ENCODE measurements around the gene PAX4. TPM values are rescaled to one million over a fixed set of nuclear protein-coding genes. Genes with fewer than 3 reads are reported as not detected.
A peak's percentile ranks its signal among the peaks of the same experiment; 100 is the strongest.

The PAX4 gene
- total RNA-seq, 1 experiment from 2014 or later: not detected

DNA sequence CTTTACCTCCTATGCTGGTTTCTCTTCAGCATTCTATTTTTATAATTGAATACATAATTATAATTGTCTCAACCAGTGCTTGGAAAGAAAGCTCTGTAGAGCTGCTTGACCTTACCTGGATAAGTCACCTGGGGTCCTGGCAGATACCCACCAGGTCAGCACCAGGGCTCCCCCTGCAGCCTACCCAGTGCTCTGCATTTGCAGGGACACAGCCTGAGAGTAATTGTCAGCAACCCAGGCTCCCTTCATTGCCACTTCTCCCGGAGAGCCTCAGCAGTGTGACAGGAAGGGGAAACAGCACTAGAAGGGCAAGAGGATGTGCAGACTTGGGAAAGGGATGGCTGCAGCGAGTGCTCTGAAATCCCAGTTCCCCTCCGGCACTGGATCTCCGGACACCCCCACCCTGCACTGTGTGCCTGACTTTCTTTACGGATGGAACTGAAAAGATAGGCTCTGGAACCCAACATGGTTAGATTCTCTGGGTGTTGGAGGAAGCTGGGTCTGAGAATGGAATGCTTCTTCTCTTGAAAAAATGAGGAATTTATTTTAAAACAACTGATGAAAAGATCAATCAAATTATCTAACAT is 11.4 kb upstream of the PAX4 start:
- DNase-seq (ENCODE audit: low read depth): peak; percentile 29

DNA sequence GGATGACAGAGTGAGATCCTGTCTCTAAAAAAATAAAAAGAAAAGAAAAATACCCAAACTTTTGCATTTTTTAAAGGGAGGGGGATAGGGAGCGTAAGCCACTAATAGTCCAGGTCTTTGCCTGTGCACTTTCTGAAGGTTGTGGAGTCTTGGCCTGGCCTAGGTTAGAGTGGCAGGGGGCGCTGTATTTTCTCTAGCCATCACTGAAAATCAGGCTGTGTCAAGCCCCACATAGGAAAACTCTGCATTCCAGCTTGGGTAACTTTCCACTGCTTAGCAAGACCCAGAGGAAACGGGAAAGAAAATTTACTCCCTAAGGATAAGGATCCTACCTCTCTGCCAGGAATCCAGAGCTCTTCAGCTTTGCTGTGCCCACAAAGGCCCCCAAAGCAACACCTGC is 10.5 kb upstream of the PAX4 start:
- DNase-seq (ENCODE audit: low read depth): no peak

DNA sequence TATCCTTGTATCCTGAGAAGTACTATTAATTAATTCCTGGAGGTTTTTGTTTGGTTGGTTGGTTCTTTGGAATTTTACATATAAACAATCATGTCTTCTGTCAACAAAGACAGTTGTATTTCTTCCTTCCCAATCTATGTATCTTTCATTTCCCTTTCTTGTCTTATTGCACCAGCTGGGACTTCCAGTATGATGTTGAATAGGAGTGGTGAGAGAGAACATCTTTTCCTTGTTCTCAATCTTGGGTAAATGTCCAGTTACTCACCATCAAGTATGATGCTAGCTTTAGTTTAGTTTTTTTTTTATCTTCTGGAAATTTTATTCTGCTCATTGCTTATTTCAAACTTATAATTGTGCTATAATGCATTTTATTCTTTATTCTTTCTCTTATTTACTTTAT is 7.4 kb upstream of the PAX4 start:
- DNase-seq (ENCODE audit: low read depth): no peak

DNA sequence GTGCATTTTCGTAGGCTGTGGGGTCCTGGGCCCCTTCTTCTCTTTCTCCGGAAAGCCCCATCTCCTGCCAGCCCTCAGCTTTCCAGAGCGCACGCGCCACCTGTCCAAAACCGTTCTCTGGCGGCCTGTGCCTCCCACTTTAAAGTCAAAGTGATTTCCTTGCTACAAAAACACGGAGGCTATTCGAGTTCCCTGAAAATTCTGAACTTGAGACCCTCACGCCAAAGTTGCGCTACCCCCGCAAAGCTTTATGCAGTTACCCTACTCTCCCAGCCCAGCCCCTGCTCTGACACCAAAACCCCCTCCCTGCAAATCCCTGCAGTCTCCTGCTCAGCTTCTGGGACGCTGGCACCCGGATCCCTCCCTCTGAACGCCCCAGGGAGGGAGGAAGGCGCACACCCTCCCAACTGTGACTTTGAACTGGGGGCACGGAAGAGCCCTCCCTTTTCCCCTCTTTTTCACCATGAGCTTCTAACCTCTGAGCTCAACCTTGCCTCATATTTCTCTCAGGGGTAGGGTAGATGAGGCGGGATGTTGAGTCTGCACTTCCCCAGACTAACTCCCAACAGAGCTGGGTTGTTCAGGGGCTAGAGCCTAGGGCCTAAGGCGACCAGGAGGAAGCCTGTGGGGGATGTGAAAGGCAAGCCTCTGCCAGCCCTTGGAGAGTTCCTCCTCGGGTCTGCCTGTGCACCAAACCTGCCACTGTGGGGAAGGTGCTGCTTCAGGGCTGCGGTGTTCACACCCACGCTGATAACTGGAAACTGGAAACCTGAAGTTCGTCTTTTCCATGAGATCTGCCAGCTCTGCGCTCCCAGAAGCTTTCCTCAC is 2.7 kb upstream of the PAX4 start:
- no peak for DNase-seq (ENCODE audit: low read depth)

DNA sequence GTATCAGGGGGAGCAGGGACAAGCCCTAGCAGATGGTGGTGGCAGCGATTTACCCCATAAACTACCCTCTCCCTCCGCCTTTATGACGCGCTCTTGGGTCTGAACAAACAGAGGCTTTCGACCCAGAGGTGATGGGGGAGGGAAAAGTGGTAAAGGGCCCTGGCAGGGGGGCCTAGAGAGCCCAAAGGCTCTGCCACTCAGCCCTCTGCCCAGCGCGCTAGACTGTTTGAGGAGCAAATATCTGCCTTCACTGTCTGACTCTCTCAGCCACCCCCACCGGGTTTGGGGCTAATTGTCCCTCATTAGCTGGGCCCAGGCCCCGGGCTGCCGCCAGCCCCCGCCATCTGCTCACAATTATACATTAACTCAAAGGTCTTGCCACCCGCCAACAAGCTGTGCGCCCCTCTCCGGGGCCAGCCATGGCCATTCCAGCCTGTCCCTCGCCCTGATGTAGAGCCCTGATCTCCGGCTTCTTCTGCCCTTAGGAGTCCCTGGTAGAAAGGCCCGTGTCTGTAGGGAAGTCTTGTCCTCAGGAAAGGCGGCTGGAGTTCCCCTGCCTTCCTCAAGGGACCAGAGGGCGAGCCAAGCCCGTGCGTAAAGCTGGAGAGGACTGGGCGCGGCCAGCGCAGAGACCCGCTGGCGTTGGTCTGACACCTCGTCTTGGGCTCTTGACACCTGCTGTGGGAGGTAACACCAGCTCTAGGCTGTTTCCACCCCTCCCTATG is 1.9 kb upstream of the PAX4 start:
- DNase-seq (ENCODE audit: low read depth): no peak

DNA sequence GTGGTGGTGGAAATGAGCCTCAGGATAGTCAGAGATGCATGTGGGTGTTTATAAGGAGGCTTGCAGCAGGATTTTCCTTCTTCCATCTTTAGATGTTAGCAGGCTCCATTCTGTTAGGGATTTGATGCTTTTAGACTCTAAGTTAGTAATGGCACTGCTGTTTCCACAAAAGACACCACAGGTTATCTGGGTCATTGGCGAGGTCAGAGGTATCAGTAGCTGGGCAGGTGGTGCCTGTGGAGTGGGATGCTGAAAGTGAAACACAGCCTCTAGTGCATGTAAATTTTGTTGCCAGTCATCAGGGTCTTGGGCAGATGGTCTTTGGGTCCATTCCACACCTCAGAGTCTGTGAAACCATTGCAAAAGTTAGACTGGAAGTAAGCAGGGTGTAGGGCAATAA is 833 bp upstream of the PAX4 start:
- no peak for DNase-seq (ENCODE audit: low read depth)

DNA sequence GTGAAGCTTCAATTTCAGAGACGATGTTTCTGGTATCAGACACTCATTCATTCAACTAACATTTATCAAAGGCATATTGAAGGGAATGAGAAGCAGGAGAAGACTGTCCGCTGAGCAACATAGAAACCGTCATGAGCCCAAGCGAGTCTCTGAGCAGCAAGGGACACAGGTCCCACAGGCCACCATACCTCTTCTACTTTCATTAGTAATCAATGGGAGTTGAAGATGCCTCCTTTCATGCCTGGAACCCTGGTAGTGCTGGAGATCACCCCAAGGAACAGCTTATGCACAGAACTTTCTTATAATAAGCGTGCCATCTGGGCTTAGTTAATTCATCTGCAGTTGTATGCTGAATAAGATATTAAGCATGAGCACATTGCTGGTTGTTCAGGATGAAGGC is 1.2 kb downstream of the PAX4 start:
- DNase-seq (ENCODE audit: low read depth): no peak

DNA sequence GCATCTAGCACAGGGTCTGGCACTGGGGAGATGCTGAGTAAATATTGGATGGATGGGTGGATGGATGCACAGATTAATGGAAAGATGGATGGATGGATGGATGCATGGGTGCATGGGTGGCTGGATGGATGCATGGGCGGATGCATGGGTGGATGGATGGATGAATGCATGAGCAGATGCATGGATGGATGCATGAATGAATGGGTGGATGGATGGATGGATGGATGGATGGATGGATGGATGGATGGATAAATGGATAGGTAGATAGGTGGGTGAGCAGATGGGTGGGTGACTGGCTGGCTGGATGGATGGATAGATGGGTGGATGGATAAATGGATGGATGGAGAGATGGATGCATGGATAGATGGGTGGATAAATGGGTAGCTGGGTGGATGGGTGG is 5.7 kb downstream of the PAX4 start:
- no peak for DNase-seq (ENCODE audit: low read depth)

DNA sequence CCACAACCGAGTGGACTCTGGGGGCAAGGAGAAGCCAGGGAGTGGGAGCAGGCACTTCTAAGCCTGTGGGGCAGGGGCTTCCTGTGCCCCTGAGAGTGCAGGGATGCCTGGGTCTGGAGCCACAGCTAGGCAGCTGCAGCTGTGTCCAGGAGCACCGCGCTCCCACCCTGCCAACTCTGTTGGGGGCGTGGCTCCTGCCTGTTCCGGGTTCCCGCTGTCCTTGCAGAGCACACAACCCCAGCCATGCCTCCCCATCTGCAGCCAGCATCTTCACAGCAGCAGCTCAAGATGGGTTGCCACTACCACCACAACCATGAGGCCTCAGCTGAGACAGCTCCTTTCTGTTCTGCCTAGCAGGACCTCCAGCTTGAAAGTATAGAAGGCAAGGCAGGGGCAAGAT is 8.6 kb downstream of the PAX4 start:
- DNase-seq (ENCODE audit: low read depth): no peak

DNA sequence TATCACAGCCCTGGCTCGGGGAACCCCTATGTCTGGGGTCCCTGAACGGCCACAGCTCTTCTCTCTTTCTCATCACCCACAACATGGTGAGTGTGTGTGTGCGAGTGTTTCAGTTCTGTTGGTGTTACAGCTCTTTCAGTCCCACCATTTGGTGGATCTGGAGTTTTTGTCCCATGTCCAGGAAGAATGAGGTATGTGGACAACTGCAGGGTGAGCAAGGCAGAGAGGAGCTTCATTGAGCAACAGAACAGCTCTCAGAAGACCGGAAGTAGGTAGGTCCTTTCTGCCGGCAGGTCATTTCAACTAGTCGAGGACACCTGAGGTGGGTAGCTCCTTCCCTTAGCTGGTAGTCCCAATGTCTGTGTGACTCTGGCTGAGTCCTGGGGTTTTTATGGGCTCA is 9.5 kb downstream of the PAX4 start:
- no peak for DNase-seq (ENCODE audit: low read depth)

DNA sequence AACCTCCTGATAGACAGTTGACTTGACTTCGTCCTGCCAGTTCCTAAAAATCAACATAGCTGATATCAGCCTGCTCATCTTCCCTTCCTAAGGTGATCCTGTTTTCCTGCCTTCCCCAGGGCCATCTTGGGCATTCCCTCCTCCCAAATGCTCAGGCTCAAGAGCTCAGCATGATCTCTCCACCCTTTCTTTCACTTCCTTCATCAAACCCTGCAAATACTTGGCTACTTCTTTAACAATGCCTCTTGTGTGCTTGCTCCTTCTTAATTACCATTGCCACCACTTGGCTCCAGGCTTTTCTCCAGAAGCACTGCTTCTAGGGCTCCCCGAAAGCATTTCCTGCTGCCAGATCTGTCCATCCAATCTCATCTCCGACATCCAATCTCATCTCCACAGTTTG is 17.1 kb downstream of the PAX4 start:
- no peak for DNase-seq (ENCODE audit: low read depth)

DNA sequence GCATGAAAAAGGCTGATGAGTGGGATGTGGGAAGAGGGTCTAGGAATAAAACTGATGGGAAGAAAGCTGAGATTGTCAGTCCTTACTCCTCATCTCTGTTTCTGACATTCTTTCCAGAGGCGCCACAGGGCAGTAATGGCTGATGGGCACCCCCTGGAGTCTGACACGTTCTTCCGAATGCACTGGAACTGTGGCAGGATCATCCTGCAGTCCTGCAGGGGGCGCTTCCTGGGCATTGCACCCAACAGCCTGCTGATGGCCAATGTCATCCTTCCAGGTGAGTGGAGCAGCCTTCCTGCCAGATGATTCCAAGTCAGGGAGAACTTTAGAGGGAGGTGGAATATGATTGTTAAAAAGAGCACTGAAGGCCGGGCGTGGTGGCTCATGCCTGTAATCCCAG is 19.6 kb downstream of the PAX4 start:
- DNase-seq (ENCODE audit: low read depth): peak; percentile 57

DNA sequence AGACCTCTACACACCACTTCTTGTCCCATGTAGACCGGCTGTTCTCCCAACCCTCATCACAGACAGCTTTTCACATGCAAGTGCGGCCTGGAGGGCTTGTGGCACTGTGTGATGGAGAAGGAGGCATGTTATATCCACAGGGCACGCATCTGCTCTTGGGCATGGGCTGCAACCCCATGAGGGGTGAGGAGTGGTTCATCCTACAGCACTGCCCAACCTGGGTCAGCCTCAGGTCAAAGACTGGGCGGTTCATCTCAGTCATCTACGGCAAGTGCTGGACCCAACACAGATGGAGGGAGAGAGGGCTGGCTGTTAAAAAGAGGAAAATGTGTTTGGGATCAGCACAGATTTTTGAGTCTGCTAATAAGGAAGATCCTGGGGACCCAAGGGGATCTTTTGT is 22.2 kb downstream of the PAX4 start:
- no peak for DNase-seq (ENCODE audit: low read depth)

DNA sequence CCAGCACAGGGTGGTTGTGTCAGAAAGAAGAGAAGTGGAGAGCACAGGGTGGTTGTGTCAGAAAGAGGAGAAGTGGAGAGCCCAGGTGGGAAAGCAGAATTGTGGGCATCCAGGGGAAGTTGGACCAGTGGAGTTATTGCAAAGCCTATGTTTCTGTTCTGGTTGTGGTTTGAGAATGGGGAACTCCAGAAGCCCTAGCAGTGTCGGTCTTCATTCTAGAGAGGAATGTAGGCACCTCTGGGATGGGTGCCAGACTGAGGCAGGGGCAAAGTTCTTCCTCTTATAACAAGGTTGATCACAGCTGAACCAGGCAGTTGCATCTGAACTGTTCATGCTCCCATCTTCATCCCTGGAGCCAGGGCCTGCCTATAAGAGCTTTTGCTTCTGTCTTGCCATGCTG is 23.5 kb downstream of the PAX4 start:
- no peak for DNase-seq (ENCODE audit: low read depth)

DNA sequence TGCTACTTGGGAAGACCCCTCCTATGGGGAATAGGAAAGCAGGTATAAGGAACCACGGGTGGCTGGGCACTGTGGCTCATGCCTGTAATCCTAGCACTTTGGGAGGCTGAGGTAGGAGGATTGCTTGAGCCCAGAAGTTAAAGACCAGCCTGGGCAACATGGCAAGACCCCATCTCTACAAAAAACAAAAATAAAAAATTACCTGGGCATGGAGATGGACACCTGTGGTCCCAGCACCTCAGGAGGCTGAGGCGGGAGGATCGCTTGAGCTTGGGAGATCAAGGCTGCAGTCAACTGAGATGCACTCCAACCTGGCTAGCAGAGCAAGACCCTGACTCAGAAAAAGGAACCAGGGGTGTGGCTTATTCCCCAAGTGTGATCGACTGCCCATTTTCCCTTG is 25.4 kb downstream of the PAX4 start:
- DNase-seq (ENCODE audit: low read depth): no peak

DNA sequence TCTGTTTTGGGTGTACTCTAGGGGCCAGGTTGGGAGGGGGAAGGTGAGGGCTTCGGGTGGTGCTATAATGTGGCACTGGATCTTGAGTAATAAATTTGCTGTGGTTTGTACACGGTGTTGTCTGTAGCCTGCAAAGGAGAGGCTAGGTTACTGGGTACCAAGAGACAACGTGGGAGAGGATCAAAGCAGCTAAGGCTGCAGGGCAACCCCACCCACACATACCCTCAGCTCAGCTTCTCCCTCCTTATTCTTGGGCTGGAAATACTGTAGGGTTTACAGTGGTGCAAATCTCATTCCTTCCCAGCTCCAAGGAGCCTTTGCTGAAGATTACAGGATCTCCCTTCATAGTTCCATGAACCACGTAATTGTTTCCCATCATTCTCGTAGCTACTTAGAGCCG is 26.4 kb downstream of the PAX4 start:
- no peak for DNase-seq (ENCODE audit: low read depth)

DNA sequence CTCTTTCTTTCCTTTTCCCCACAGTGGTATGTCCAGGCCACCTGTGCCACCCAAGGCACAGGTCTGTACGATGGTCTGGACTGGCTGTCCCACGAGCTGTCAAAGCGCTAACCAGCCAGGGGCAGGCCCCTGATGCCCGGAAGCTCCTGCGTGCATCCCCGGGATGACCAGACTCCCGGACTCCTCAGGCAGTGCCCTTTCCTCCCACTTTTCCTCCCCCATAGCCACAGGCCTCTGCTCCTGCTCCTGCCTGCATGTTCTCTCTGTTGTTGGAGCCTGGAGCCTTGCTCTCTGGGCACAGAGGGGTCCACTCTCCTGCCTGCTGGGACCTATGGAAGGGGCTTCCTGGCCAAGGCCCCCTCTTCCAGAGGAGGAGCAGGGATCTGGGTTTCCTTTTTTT is 26.8 kb downstream of the PAX4 start:
- no peak for DNase-seq (ENCODE audit: low read depth)

DNA sequence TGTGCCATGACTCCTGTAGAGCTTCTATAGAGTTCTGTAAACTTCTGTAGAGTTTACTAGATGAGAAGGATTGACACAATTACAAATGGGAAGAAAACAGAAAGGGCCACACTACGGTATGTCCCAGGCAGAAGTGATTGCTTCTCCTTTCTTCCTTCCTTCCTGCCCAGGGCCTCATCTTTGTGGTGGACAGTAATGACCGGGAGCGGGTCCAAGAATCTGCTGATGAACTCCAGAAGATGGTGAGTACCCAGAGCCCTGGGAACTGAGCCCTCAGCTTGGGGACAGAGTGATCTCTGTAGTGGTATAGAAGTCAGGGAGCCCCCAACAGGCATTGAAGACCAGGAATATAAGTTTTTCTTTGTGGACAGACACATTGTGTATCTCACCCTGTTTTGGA is 28.0 kb downstream of the PAX4 start:
- DNase-seq (ENCODE audit: low read depth): no peak

DNA sequence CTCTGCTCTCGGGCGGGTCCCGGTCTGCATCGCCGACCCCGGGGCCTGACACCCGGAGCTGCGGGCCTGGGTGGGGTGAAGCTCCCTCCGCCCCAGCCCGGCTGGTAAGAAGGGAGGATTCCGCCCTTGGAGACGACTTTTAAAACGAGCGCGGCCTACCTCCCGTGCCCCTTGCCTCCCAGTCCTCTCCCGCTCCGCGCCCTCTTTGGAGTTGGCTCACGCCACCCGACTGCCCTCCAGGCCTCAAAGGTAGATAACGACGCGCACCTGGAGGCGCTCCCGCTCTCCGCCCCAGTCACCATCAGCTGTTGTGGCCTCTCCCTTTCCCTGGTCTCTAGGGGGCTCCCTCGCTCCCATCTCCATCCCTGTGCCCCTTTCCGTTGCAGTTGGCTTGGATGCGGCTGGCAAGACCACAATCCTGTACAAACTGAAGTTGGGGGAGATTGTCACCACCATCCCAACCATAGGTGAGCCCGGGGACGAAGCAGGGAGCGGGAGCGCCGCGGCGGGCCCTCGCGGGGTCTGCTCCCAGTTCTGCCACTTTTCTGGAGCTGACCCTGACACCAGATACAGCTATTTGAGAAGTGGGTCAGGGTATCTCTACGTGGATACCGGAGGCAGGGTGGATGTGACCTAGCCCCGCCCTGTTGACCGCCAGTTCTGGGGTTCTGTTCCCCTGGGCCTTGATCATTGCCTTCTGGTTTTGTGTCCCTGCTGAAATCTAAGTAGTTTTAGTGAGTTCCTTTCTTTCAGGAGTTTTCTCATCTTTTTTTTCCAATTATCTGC is 29.1 kb downstream of the PAX4 start:
- DNase-seq (ENCODE audit: low read depth): peak; percentile 84

DNA sequence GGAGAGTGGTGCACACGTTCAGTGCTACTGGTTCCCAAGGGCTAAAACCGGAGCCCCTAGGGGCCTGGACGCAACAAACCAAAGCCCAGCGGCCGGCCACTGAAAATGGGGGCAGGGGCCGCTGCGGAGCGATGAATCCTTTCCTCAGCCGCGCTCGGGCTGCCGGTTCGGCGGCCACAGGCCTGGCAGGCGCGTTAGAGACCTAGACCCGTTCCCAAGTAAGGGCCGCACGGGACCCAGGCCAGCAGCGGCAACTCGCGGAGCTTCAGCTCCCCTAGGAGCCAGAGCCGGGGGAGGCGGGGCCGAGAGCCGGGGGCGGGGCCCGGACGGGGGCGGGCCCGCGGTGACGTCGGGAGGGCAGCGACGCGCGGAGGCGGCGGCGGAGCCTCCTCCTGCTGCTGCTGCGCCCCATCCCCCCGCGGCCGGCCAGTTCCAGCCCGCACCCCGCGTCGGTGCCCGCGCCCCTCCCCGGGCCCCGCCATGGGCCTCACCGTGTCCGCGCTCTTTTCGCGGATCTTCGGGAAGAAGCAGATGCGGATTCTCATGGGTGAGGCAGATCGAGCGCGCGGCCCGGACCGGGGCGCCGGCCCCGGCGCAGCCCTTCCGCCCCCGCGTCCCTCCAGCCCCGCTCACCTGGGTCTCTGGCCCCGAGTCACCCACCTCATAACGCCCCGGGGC is 29.8 kb downstream of the PAX4 start, which contains the start of gene ARF5:
ARF5 (plus strand) TSS at position 393 of the 678 bp plus-strand sequence; CDS start at position 481, 88 bp downstream.
- peak; percentile 95 for DNase-seq (ENCODE audit: low read depth)

DNA sequence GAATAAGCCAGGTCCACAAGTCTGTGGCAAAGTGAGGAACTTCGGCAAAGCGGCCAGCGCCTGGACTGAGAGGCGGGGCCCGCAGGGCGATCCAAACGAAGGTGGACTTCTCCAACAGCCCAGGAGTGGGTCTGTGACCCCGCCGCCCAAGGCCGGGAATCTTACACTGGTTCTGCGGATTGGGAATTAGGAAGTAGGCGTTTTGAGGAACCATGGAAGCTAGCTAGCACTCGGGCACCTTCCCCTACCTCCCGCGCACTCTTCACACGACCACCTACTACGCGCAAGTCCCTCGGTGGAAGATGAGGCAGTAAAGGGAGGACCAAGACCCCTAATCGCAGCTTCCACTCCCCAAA is 30.3 kb downstream of the PAX4 start:
- no peak for DNase-seq (ENCODE audit: low read depth)

DNA sequence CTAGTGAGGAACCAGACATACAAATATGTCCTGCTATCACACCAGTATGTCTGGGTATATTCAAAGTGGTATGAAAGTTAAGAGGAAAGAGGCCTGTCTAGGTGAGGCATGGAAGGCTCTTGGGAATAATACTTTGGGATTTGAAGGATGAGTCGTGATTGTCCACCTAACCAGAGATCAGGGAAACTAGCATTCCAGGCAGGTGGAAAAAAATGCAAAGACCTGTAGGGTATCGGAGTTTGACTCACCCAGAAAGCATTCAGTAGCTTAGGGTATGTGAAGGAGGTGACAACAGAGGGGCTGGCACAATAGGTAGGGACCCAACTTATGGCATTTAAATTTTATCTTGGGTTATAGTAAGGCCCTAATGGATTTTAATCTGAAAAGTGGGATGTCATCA is 31.6 kb downstream of the PAX4 start:
- no peak for DNase-seq (ENCODE audit: low read depth)

All from Daoy (cell line).